ENCODE measurements around the gene KCTD4. TPM values are rescaled to one million over a fixed set of nuclear protein-coding genes. Genes with fewer than 3 reads are reported as not detected.

Gene KCTD4
- polyA plus RNA-seq, 1 donor (not counting 4 experiments of a cell fraction or from before 2014, with no cell fraction given), result 0.39 TPM

DNA sequence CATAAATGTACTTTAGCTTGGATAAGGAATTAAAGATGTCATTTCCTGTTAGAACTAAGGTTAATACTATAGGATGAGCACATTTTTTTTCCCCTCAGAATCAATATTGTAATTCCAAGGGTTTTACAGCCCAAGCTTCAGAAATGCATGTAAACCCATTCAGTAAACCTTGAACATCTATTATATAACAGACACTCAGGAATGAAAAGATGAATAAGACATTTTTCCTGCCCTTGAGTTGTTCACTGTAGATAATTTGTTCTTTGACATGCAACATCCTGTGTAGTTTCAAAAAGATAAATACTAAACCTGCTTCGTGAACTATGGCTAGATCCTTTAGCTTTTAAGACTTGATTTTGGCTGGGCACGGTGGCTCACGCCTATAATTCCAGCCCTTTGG lies 21.7 kb upstream of the KCTD4 start:
- TF ChIP-seq, protein P1, sequence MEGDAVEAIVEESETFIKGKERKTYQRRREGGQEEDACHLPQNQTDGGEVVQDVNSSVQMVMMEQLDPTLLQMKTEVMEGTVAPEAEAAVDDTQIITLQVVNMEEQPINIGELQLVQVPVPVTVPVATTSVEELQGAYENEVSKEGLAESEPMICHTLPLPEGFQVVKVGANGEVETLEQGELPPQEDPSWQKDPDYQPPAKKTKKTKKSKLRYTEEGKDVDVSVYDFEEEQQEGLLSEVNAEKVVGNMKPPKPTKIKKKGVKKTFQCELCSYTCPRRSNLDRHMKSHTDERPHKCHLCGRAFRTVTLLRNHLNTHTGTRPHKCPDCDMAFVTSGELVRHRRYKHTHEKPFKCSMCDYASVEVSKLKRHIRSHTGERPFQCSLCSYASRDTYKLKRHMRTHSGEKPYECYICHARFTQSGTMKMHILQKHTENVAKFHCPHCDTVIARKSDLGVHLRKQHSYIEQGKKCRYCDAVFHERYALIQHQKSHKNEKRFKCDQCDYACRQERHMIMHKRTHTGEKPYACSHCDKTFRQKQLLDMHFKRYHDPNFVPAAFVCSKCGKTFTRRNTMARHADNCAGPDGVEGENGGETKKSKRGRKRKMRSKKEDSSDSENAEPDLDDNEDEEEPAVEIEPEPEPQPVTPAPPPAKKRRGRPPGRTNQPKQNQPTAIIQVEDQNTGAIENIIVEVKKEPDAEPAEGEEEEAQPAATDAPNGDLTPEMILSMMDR (optimal IDR thresholded peaks at IDR 0.05 in 1 of 3, IDR thresholded peaks at IDR 0.05 in 1 of 3, conservative IDR thresholded peaks at IDR 0.05 in 1 of 3; ENCODE audit: extremely low read depth in 1 of 3, insufficient read depth in 2 of 3, low read length in 3 of 3), result no peak
- no peaks in the 10 kb centered on the region for H3K27me3 ChIP-seq (ENCODE audit: control insufficient read depth, extremely low read depth, insufficient read depth, low read length)
- H3K4me1 ChIP-seq (ENCODE audit: control insufficient read depth, extremely low read depth, insufficient read depth, low read length), result peaks cover 49% of the 10 kb centered on the region
- H2AFZ ChIP-seq (ENCODE audit: control insufficient read depth, low read length), result no peak overlapping the region
- no peak overlapping the region for H3K4me3 ChIP-seq (ENCODE audit: control insufficient read depth in 2 of 3, extremely low read depth in 1 of 3, insufficient read depth in 2 of 3, low read depth in 1 of 3, low read length in 3 of 3)
- H3K27ac ChIP-seq (ENCODE audit: control insufficient read depth, insufficient read depth, low read length), result no peak overlapping the region
- peaks cover 47% of the 10 kb centered on the region for H3K79me2 ChIP-seq (ENCODE audit: control insufficient read depth, insufficient read depth, low read length)
- H3K9me3 ChIP-seq (ENCODE audit: control insufficient read depth, low read depth, low read length), result no peaks in the 10 kb centered on the region
- H3K9ac ChIP-seq (ENCODE audit: control insufficient read depth, extremely low read depth, insufficient read depth, low read length), result no peak overlapping the region
- no peaks in the 10 kb centered on the region for H4K20me1 ChIP-seq (ENCODE audit: control insufficient read depth, extremely low read depth, insufficient read depth, low read length)
- dilution Hi-C loops (cut with MboI; ENCODE audit: extremely low pct_ligation_motif_present, low sequenced_read_pairs), result no loop called here
- H3K36me3 ChIP-seq (ENCODE audit: control insufficient read depth in 2 of 2, extremely low read depth in 1 of 2, insufficient read depth in 2 of 2, low read length in 2 of 2), result peaks cover 0 to 8% of the 10 kb centered on the region in 2 experiments
- FAIRE-seq (no peak), DNase-seq (ENCODE audit: low read depth, low spot score) (no peak)
- no peak overlapping the region for H3K4me2 ChIP-seq (ENCODE audit: control insufficient read depth, extremely low read depth, insufficient read depth, low read depth, low read length)
- no peaks in the 10 kb centered on the region for H3K9me1 ChIP-seq (ENCODE audit: control insufficient read depth, extremely low read depth, insufficient read depth, low read length)

DNA sequence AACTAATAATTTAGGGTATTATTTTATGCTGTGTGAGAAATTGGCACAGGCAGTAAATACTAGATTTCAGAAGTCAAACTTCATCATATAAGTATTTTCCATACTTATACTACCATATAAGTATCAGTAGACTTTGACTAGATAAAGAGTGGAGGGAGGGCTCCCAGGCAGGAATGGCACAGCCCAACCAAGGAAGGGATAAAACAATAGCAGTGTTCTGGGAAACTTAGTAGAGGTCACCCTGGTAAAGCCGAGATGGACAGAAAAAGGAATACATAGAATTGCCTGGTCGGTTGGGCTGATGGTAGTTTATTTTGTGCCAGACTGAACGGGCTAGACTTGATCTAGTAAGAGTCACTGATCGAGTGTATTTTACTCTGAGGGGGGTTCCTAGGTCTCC lies 19.6 kb upstream of the KCTD4 start:
- FAIRE-seq, result no peak
- Histone ChIP-seq H3K4me3 (ENCODE audit: control insufficient read depth in 2 of 3, extremely low read depth in 1 of 3, insufficient read depth in 2 of 3, low read depth in 1 of 3, low read length in 3 of 3) (no peak overlapping the region), H3K36me3 (ENCODE audit: control insufficient read depth in 2 of 2, extremely low read depth in 1 of 2, insufficient read depth in 2 of 2, low read length in 2 of 2) (peaks cover 1 to 8% of the 10 kb centered on the region in 2 experiments), H3K9me1 (ENCODE audit: control insufficient read depth, extremely low read depth, insufficient read depth, low read length) (no peaks in the 10 kb centered on the region), H3K9me3 (ENCODE audit: control insufficient read depth, low read depth, low read length) (no peaks in the 10 kb centered on the region), H3K27me3 (ENCODE audit: control insufficient read depth, extremely low read depth, insufficient read depth, low read length) (no peaks in the 10 kb centered on the region), H3K9ac (ENCODE audit: control insufficient read depth, extremely low read depth, insufficient read depth, low read length) (no peak overlapping the region), H3K4me1 (ENCODE audit: control insufficient read depth, extremely low read depth, insufficient read depth, low read length) (peaks cover 50% of the 10 kb centered on the region), H2AFZ (ENCODE audit: control insufficient read depth, low read length) (no peak overlapping the region), H3K79me2 (ENCODE audit: control insufficient read depth, insufficient read depth, low read length) (peaks cover 49% of the 10 kb centered on the region), H3K4me2 (ENCODE audit: control insufficient read depth, extremely low read depth, insufficient read depth, low read depth, low read length) (no peak overlapping the region), H3K27ac (ENCODE audit: control insufficient read depth, insufficient read depth, low read length) (peak overlapping the region; percentile 74), H4K20me1 (ENCODE audit: control insufficient read depth, extremely low read depth, insufficient read depth, low read length) (no peaks in the 10 kb centered on the region)
- dilution Hi-C loops (cut with MboI; ENCODE audit: extremely low pct_ligation_motif_present, low sequenced_read_pairs), result no loop called here
- no peak for TF ChIP-seq EZH2 (IDR thresholded peaks at IDR 0.05; ENCODE audit: low read length)
- TF ChIP-seq, protein P1 (optimal IDR thresholded peaks at IDR 0.05 in 1 of 3, IDR thresholded peaks at IDR 0.05 in 1 of 3, conservative IDR thresholded peaks at IDR 0.05 in 1 of 3; ENCODE audit: extremely low read depth in 1 of 3, insufficient read depth in 2 of 3, low read length in 3 of 3), result no peak
- DNase-seq (ENCODE audit: low read depth, low spot score), result no peak

Data from keratinocyte (primary cell).